ENCODE measurements around the gene GRM8.

DNA sequence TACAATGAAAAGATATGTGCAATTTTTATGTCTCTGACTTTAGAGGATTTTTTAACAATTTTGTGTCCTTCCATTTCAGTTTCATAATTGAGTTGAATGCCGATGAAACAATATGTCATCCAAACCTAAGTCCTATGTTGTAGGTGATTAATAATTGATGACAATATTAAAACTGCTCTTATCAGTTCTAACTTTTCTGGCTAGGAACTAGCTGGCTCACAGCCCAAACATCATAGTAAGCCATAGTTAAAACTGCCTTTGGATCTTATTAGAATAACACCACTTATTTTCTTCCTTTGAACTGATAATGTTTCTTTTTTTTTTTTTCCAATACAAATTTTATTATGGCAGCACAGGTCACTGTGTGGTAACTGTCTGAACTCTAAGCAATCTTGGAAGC lies 230.9 kb downstream of the GRM8 start:
- TF ChIP-seq ELF4 (IDR thresholded peaks at IDR 0.05) (no peak), ZNF384 (IDR thresholded peaks at IDR 0.05) (no peak), FOXA1 (IDR thresholded peaks at IDR 0.05) (no peak), SUZ12 (IDR thresholded peaks at IDR 0.05) (no peak), NFRKB (IDR thresholded peaks at IDR 0.05) (no peak), SP1 (IDR thresholded peaks at IDR 0.05) (no peak), CTBP1 (IDR thresholded peaks at IDR 0.05; ENCODE audit: borderline replicate concordance) (no peak), FOXM1 (IDR thresholded peaks at IDR 0.05; ENCODE audit: borderline replicate concordance) (no peak), TARDBP (IDR thresholded peaks at IDR 0.05) (no peak), HDGF (IDR thresholded peaks at IDR 0.05; ENCODE audit: borderline replicate concordance) (no peak), BHLHE40 (IDR thresholded peaks at IDR 0.05; ENCODE audit: borderline replicate concordance) (no peak)
- TF ChIP-seq, protein P1, sequence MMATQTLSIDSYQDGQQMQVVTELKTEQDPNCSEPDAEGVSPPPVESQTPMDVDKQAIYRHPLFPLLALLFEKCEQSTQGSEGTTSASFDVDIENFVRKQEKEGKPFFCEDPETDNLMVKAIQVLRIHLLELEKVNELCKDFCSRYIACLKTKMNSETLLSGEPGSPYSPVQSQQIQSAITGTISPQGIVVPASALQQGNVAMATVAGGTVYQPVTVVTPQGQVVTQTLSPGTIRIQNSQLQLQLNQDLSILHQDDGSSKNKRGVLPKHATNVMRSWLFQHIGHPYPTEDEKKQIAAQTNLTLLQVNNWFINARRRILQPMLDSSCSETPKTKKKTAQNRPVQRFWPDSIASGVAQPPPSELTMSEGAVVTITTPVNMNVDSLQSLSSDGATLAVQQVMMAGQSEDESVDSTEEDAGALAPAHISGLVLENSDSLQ (IDR thresholded peaks at IDR 0.05) = no peak

All from HEK293T (cell line).